Measurements from ENCODE around the gene OIP5. TPM values are rescaled to one million over a fixed set of nuclear protein-coding genes. Genes with fewer than 3 reads are reported as not detected.

Gene OIP5
- total and polyA plus RNA-seq, 2 of the 4 experiments (the other 2 are of a cell fraction) = 4.1 to 5.5 TPM

DNA sequence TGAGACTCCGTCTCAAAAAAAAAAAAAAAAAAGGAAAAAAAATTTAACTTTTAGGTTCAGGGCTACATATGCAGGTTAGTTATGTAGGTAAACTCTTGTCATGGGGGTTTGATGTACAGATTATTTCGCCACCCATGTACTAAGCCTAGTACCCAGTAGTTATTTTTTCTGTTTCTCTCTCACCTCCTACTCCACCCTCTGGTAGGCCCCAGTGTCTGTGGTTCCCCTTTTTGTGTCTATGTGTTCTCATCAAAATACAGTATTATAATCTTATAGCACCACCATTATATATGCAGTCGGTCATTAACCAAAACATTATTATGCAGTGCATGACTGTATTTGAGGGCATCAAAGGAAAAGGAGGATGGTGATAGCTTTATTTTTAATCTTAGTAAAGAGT lies 54.1 kb downstream of the OIP5 start:
- no CpG with 5 or more reads among the region's 3 CpGs for WGBS, 2 experiments (ENCODE audit: extremely low coverage in 2 of 2, insufficient read length in 1 of 2)
- TF ChIP-seq NFE2L2 (IDR thresholded peaks at IDR 0.05; ENCODE audit: low read depth, low read length) = no peak
- TF ChIP-seq MAZ (IDR thresholded peaks at IDR 0.05; ENCODE audit: borderline replicate concordance, low read depth, low read length) = no peak
- no peak for TF ChIP-seq FOS (IDR thresholded peaks at IDR 0.05; ENCODE audit: low read depth, low read length)
- no peak for TF ChIP-seq RAD21 (IDR thresholded peaks at IDR 0.05; ENCODE audit: low read length)
- no peak for TF ChIP-seq MAFK (IDR thresholded peaks at IDR 0.05; ENCODE audit: low read depth, low read length)
- no peak for TF ChIP-seq RFX5 (IDR thresholded peaks at IDR 0.05; ENCODE audit: low read depth, low read length)
- TF ChIP-seq, protein P1, sequence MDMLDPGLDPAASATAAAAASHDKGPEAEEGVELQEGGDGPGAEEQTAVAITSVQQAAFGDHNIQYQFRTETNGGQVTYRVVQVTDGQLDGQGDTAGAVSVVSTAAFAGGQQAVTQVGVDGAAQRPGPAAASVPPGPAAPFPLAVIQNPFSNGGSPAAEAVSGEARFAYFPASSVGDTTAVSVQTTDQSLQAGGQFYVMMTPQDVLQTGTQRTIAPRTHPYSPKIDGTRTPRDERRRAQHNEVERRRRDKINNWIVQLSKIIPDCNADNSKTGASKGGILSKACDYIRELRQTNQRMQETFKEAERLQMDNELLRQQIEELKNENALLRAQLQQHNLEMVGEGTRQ (IDR thresholded peaks at IDR 0.05; ENCODE audit: low read depth, low read length) = no peak
- no peak for TF ChIP-seq POLR2A (IDR thresholded peaks at IDR 0.05; ENCODE audit: low read depth, low read length)
- TF ChIP-seq, protein P2, sequence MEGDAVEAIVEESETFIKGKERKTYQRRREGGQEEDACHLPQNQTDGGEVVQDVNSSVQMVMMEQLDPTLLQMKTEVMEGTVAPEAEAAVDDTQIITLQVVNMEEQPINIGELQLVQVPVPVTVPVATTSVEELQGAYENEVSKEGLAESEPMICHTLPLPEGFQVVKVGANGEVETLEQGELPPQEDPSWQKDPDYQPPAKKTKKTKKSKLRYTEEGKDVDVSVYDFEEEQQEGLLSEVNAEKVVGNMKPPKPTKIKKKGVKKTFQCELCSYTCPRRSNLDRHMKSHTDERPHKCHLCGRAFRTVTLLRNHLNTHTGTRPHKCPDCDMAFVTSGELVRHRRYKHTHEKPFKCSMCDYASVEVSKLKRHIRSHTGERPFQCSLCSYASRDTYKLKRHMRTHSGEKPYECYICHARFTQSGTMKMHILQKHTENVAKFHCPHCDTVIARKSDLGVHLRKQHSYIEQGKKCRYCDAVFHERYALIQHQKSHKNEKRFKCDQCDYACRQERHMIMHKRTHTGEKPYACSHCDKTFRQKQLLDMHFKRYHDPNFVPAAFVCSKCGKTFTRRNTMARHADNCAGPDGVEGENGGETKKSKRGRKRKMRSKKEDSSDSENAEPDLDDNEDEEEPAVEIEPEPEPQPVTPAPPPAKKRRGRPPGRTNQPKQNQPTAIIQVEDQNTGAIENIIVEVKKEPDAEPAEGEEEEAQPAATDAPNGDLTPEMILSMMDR (conservative IDR thresholded peaks at IDR 0.05; ENCODE audit: low read depth, low read length) = no peak
- no peak for TF ChIP-seq SMC3 (IDR thresholded peaks at IDR 0.05; ENCODE audit: low read depth, low read length)
- TF ChIP-seq CHD1 (IDR thresholded peaks at IDR 0.05; ENCODE audit: low read depth, low read length) = no peak
- TF ChIP-seq, protein P3, sequence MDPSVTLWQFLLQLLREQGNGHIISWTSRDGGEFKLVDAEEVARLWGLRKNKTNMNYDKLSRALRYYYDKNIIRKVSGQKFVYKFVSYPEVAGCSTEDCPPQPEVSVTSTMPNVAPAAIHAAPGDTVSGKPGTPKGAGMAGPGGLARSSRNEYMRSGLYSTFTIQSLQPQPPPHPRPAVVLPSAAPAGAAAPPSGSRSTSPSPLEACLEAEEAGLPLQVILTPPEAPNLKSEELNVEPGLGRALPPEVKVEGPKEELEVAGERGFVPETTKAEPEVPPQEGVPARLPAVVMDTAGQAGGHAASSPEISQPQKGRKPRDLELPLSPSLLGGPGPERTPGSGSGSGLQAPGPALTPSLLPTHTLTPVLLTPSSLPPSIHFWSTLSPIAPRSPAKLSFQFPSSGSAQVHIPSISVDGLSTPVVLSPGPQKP (IDR thresholded peaks at IDR 0.05; ENCODE audit: borderline replicate concordance, low read depth, low read length) = no peak
- TF ChIP-seq CEBPB (IDR thresholded peaks at IDR 0.05; ENCODE audit: low read depth, low read length) = no peak
- no peak for TF ChIP-seq BHLHE40 (IDR thresholded peaks at IDR 0.05; ENCODE audit: low read depth, low read length)

More for the DNA sequence above, 54.1 kb downstream of the OIP5 start:
- Histone ChIP-seq H2BK120ac (ENCODE audit: low read depth, low read length) (no peak overlapping the region), H3K27me3 (ENCODE audit: control insufficient read depth, insufficient read depth, low read length) (no peaks in the 10 kb centered on the region), H2BK15ac (ENCODE audit: low read depth, low read length) (no peak overlapping the region), H3K14ac (replicated peaks; ENCODE audit: low read depth, low read length) (no peak overlapping the region), H2AK5ac (ENCODE audit: low read depth, low read length) (no peak overlapping the region), H4K5ac (ENCODE audit: low read depth, low read length) (no peak overlapping the region), H2BK20ac (ENCODE audit: low read depth, low read length) (no peak overlapping the region), H3K9me1 (ENCODE audit: insufficient read depth, low read length) (peaks cover 8% of the 10 kb centered on the region), H3K36me3 (ENCODE audit: control insufficient read depth, insufficient read depth, low read length) (peaks cover 16% of the 10 kb centered on the region), H2AK9ac (replicated peaks; ENCODE audit: low read depth, low read length, poor library complexity) (no peak overlapping the region), H4K91ac (ENCODE audit: insufficient read depth, low read depth, low read length) (no peak overlapping the region), H2BK5ac (ENCODE audit: low read depth, low read length, poor library complexity, severe bottlenecking) (no peak overlapping the region), H2AFZ (replicated peaks; ENCODE audit: low read length, poor library complexity) (no peak overlapping the region), H3K4me3 (ENCODE audit: insufficient read depth, low read depth, low read length) (no peak overlapping the region), H3K79me1 (ENCODE audit: low read depth in 1 of 2, low read length in 2 of 2) (peaks cover 0 to 4% of the 10 kb centered on the region in 2 experiments; a peak in 1 of 4 replicates), H3K4me2 (ENCODE audit: low read depth, low read length) (no peak overlapping the region), H3K23ac (ENCODE audit: low read depth, low read length) (no peak overlapping the region), H4K8ac (ENCODE audit: low read depth in 2 of 2, low read length in 2 of 2) (no peak overlapping the region), H3K27ac (ENCODE audit: insufficient read depth, low read length) (no peak overlapping the region), H3K4ac (ENCODE audit: low read depth, low read length) (no peak overlapping the region), H3K9ac (ENCODE audit: low read depth, low read length) (no peak overlapping the region), H3K4me1 (ENCODE audit: control insufficient read depth, insufficient read depth, low read length) (peaks cover 4% of the 10 kb centered on the region), H4K20me1 (ENCODE audit: insufficient read depth, low read length) (peaks cover 3% of the 10 kb centered on the region; the same call in 1 of the 2 replicates), H3K56ac (ENCODE audit: extremely low read depth, insufficient read depth, low read length) (no peak overlapping the region), H3K9me3 (ENCODE audit: control insufficient read depth, insufficient read depth, low read length) (no peaks in the 10 kb centered on the region), H3K18ac (ENCODE audit: low read depth, low read length) (no peak overlapping the region)
- dilution Hi-C loops (cut with HindIII; ENCODE audit: low sequenced_read_pairs, unreplicated experiment) (no loop called here), in situ Hi-C loops (cut with MboI; ENCODE audit: low sequenced_read_pairs) (no loop called here), intact Hi-C loops (cut with micrococcal nuclease) (no loop called here)
- BruUV-seq (replicated peaks) = no TSS peak
- no peak for DNase-seq
- CTCF ChIA-PET = no interaction called here
- POLR2A ChIA-PET (ENCODE audit: unreplicated experiment) = interaction anchor here (0.6 kb wide), 1 partner anchor 14 kb away, joined by 3 read pairs; no protein-coding TSS in a partner anchor
- ATAC-seq (ENCODE audit: low read depth) = no peak
